GM23338 (cell line): ENCODE results near the gene C1QL1. TPM values are rescaled to one million over a fixed set of nuclear protein-coding genes. Genes with fewer than 3 reads are reported as not detected.

Experiments
- ATAC-seq: fragments of 200-7000 bp; cut with Tn5 transposase; 3 replicates; pipeline ENCODE4 v1.9.1; 2020
- DNase-seq: peaks from one replicate; pipeline ENCODE4 v3.0.0-alpha.2; 2015; ENCODE audit warnings: low spot score
- H2AFZ ChIP-seq: fragments of 200-600 bp; sonication (generic); 2 replicates; pipeline ENCODE4 v1.8.0; 2016; ENCODE audit warnings: antibody characterized with exemption, mild to moderate bottlenecking, moderate library complexity
- H3F3A ChIP-seq: fragments of 200-600 bp; sonication (generic); replicated peaks from 2 replicates; pipeline ENCODE4 v1.8.0; 2017; ENCODE audit warnings: antibody characterized with exemption, mixed run types, low read depth
- H3K27ac ChIP-seq: fragments of 200-600 bp; sonication (generic); 2 replicates; pipeline ENCODE4 v1.6.1; 2016; ENCODE audit warnings: low read depth
- H3K27me3 ChIP-seq: fragments of 200-600 bp; sonication (generic); 2 replicates; pipeline ENCODE4 v1.8.0; 2016; ENCODE audit warnings: mild to moderate bottlenecking, mixed run types, moderate library complexity; ENCODE audit not compliant: insufficient read depth
- H3K36me3 ChIP-seq: fragments of 200-600 bp; sonication (generic); 2 replicates; pipeline ENCODE4 v1.8.0; 2016; ENCODE audit warnings: mild to moderate bottlenecking; ENCODE audit not compliant: insufficient read depth
- H3K4me1 ChIP-seq: fragments of 200-600 bp; sonication (generic); 2 replicates; pipeline ENCODE4 v1.8.0; 2016; ENCODE audit warnings: mild to moderate bottlenecking, moderate library complexity; ENCODE audit not compliant: insufficient read depth
- H3K4me2 ChIP-seq: fragments of 200-600 bp; sonication (generic); 2 replicates; pipeline ENCODE4 v1.7.1; 2017; ENCODE audit warnings: mixed run types
- H3K4me3 ChIP-seq: fragments of 200-600 bp; sonication (generic); 2 replicates; pipeline ENCODE4 v1.6.1; 2016; ENCODE audit warnings: mixed run types
- H3K79me2 ChIP-seq: fragments of 200-600 bp; sonication (generic); replicated peaks from 2 replicates; pipeline ENCODE4 v1.8.0; 2017; ENCODE audit warnings: mild to moderate bottlenecking; ENCODE audit not compliant: insufficient read depth
- H3K9me2 ChIP-seq: fragments of 200-600 bp; sonication (generic); 2 replicates; pipeline ENCODE4 v1.8.0; 2017; ENCODE audit not compliant: insufficient read depth
- H4K20me1 ChIP-seq: fragments of 200-600 bp; sonication (generic); replicated peaks from 2 replicates; pipeline ENCODE4 v1.8.0; 2017; ENCODE audit warnings: mild to moderate bottlenecking; ENCODE audit not compliant: insufficient read depth
- H3K27ac Mint-ChIP-seq: 2 replicates; pipeline ENCODE4 v1.8.0; 2020; ENCODE audit warnings: inconsistent platforms, mild to moderate bottlenecking, moderate library complexity, mixed read lengths
- H3K27me3 Mint-ChIP-seq: 3 replicates; pipeline ENCODE4 v1.8.0; 2022; ENCODE audit warnings: low read depth, mild to moderate bottlenecking, moderate library complexity, mixed read lengths, inconsistent platforms; ENCODE audit not compliant: insufficient read depth, poor library complexity
- H3K36me3 Mint-ChIP-seq: 3 replicates; pipeline ENCODE4 v1.8.0; 2021; ENCODE audit warnings: low read depth, mild to moderate bottlenecking, inconsistent platforms, moderate library complexity, mixed read lengths
- H3K4me1 Mint-ChIP-seq: 3 replicates; pipeline ENCODE4 v1.8.0; 2020; ENCODE audit warnings: mild to moderate bottlenecking, inconsistent platforms, mixed read lengths
- H3K4me3 Mint-ChIP-seq: 3 replicates; pipeline ENCODE4 v1.8.0; 2021; ENCODE audit warnings: moderate library complexity, mild to moderate bottlenecking, inconsistent platforms, mixed read lengths
- H3K9me3 Mint-ChIP-seq: 3 replicates; pipeline ENCODE4 v1.8.0; 2020; ENCODE audit warnings: moderate library complexity, mild to moderate bottlenecking, inconsistent platforms, mixed read lengths
- CREB1 ChIP-seq: fragments of 250-450 bp; sonication (Bioruptor Pico); IDR thresholded peaks from 2 replicates; pipeline ENCODE4 v1.5.0; 2020; ENCODE audit warnings: low read depth, mild to moderate bottlenecking, moderate library complexity
- CTCF ChIP-seq, 2 experiments: fragments of 200-600 bp in 1 of 2; sonication (generic) in 1 of 2; conservative IDR thresholded peaks; 2 replicates each; pipeline versions ENCODE4 v1.5.1 to v1.6.1; 2016 to 2017; ENCODE audit warnings: antibody characterized with exemption in 2 of 2, low read depth in 2 of 2, mild to moderate bottlenecking in 2 of 2, moderate library complexity in 1 of 2
- ETS1 ChIP-seq: IDR thresholded peaks from 2 replicates; pipeline ENCODE4 v1.6.1; 2016; ENCODE audit warnings: antibody characterized with exemption
- EZH2 ChIP-seq: fragments of 200-600 bp; sonication (generic); IDR thresholded peaks from one replicate; pipeline ENCODE4 v1.8.0; 2017; ENCODE audit warnings: antibody characterized with exemption, mild to moderate bottlenecking, low read depth; ENCODE audit not compliant: unreplicated experiment
- EZH2phosphoT487 ChIP-seq: fragments of 200-600 bp; sonication (generic); IDR thresholded peaks from one replicate; pipeline ENCODE4 v1.8.1; 2018; ENCODE audit warnings: antibody characterized with exemption; ENCODE audit not compliant: unreplicated experiment
- JUNB ChIP-seq: IDR thresholded peaks from one replicate; pipeline ENCODE4 v1.6.1; 2016; ENCODE audit warnings: antibody characterized with exemption; ENCODE audit not compliant: unreplicated experiment
- NANOG ChIP-seq: IDR thresholded peaks from 2 replicates; pipeline ENCODE4 v1.6.1; 2016; ENCODE audit warnings: antibody characterized with exemption, borderline replicate concordance
- POLR2AphosphoS5 ChIP-seq: IDR thresholded peaks from 2 replicates; pipeline ENCODE4 v1.6.1; 2016; ENCODE audit warnings: antibody characterized with exemption, low read depth
- STAT1 ChIP-seq: IDR thresholded peaks from one replicate; pipeline ENCODE4 v1.6.1; 2016; ENCODE audit warnings: antibody characterized with exemption; ENCODE audit not compliant: unreplicated experiment
- ZNF331 ChIP-seq: fragments of 250-450 bp; sonication (Bioruptor Pico); IDR thresholded peaks from 2 replicates; pipeline ENCODE4 v1.5.0; 2020; ENCODE audit warnings: low read depth, mild to moderate bottlenecking, moderate library complexity
- ZNF462 ChIP-seq: fragments of 250-450 bp; sonication (Bioruptor Pico); IDR thresholded peaks from 2 replicates; pipeline ENCODE4 v1.5.0; 2020; ENCODE audit warnings: mild to moderate bottlenecking, moderate library complexity
- polyA plus RNA-seq: library from polyadenylated mRNA; unstranded; fragments of >200 nt; fragmentation: Nextera tagmentation; extraction: Ambion mirVana; gene quantifications from 2 replicates; pipeline ENCODE4 v1.2.1, GENCODE V29; 2016
- total RNA-seq: library from RNA; depleted of rRNA; stranded (reverse); fragments of >200 nt; shearing (Covaris generic); gene quantifications from 2 replicates; pipeline ENCODE4 v1.2.3, GENCODE V29; 2014

The C1QL1 gene
- total and polyA plus RNA-seq, 2 experiments from 2014 or later: 4.3 to 14.4 TPM

- TF ChIP-seq ETS1 (no peak), STAT1 (no peak), EZH2 (no peak), JUNB (no peak), ZNF331 (no peak)
Measured at GRCh38 chr17:44928136-44928535, 40.0 kb downstream of the C1QL1 start (continued).

GRCh38 chr17:44927696-44928095 lies 40.4 kb downstream of the C1QL1 start:
- ATAC-seq: no peak
- H3K27ac Mint-ChIP-seq: no peak overlapping the region
- Histone ChIP-seq H3K79me2 (no peaks in the 10 kb centered on the region), H3K9me2 (no peaks in the 10 kb centered on the region), H2AFZ (no peak overlapping the region), H3K4me1 (no peaks in the 10 kb centered on the region), H3K27me3 (no peaks in the 10 kb centered on the region), H3K4me2 (no peak overlapping the region), H3K4me3 (no peak overlapping the region), H4K20me1 (peaks cover 3% of the 10 kb centered on the region; the same call in 1 of the 2 replicates), H3F3A (0 out of 2 replicates have a peak, but pooled peaks cover 14% of the 10 kb centered on the region), H3K27ac (no peak overlapping the region), H3K36me3 (peaks cover 36% of the 10 kb centered on the region)
- DNase-seq: no peak
- H3K4me3 Mint-ChIP-seq: no peak overlapping the region
- H3K36me3 Mint-ChIP-seq: peaks cover 70% of the 10 kb centered on the region
- peaks cover 13% of the 10 kb centered on the region for H3K4me1 Mint-ChIP-seq
- H3K9me3 Mint-ChIP-seq: no peaks in the 10 kb centered on the region
- peaks cover 4% of the 10 kb centered on the region for H3K27me3 Mint-ChIP-seq
- TF ChIP-seq CREB1 (CRISPR knock-in tag): no peak
- TF ChIP-seq NANOG: no peak
- TF ChIP-seq CTCF (conservative IDR thresholded peaks at IDR 0.05; ENCODE audit: low read depth in 2 of 2): no peak
- no peak for TF ChIP-seq POLR2AphosphoS5
- no peak for TF ChIP-seq ZNF331
- TF ChIP-seq EZH2: no peak
- TF ChIP-seq EZH2phosphoT487: no peak
- no peak for TF ChIP-seq STAT1
- no peak for TF ChIP-seq ZNF462 (CRISPR knock-in tag)
- TF ChIP-seq ETS1: no peak
